Stimulated activated CD4-positive, alpha-beta T cell treated with anti-CD3 and anti-CD28 coated beads, Interleukin-1b, Interleukin-23, amount 100 ng/mL, for 24 hours (primary cell): ENCODE measurements around the gene ZFC3H1.

Source experiments
- DNase-seq, 4 experiments: peaks; one replicate each; pipeline ENCODE4 v3.0.0-alpha.2; 2020; ENCODE audit warnings: low read depth in 4 of 4, low spot score in 1 of 4

Gene ZFC3H1

DNA sequence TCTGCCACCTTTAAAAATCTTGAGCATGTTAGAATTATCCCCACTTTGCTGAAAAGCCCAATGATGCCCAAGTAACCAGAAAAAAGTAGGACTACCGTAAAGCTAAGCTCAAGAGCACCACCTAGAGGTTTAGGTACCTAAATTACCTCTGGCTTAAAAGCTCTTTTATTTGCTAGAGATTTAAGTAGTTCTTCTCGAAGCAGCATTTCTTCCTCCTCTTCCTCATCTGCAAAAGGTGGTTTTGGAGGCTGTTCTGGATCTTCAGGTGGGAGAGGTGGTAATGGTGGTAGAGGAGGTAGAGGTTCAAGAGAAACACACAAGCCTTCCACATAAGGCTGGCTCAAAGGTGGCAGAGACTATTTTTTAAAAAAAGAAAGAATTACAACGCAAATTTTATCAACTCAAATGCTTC is 26.9 kb downstream of the ZFC3H1 start:
- no peak for DNase-seq

GRCh38 chr12:71627438-71628002 is 36.1 kb downstream of the ZFC3H1 start:
- DNase-seq = no peak

DNA sequence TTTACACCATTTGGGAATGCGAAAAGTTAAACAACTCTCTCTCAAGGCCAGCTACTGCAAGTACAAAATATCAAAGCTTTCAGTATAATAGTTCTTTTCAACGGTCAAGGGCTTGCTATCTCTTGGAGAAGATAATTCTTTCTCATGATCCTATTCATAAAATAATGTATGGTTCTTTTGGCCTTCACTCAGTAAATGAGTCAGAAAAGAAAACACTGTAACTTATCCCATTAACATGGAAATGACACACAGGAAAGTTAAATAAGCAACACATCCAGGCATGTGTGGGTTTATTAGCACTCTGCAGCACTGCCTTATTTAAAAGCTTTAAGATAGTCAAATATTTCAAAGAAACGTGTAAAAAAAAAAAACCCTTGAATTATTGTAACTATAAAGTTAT is 36.9 kb downstream of the ZFC3H1 start:
- DNase-seq = no peak

DNA sequence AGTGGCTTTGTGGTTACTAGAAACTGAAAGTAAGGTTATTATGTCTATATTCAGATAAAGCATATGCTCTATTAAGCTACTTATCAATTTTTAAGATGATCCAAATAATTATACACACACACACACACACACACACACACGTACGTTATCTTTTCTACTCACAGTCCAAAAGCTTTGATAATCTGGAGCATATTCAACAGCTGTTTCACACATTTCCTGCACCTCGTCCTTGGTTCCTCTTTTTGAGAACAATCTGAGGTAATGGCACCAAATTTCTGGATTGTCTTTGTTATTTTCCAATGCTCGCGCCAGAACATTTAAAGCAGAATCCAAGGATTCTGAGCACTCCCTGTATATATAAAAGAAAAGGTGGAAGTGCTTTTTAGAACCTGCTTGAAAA is 37.5 kb downstream of the ZFC3H1 start:
- DNase-seq = no peak

DNA sequence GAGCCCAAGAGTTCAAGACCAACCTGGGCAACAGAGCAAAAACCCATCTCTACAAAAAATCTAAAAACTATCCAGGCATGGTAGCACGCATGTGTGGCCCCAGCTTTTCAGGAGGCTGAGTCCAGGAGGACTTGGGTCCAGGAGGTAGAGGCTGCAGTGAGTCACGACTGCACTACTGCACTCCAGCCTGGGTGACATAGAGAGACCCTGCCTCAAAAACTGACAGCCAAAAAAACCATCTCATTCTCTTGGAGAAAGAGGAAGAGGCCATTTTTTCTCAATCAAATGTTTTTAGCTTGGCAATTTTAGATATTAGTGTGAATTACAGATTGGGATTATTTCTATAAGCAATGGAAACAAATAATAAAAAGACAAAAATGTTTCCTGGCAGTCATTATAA is 38.2 kb downstream of the ZFC3H1 start:
- no peak for DNase-seq

- DNase-seq = no peak
These were observed 41.7 kb downstream of the ZFC3H1 start for GRCh38 chr12:71621938-71622337.

DNA sequence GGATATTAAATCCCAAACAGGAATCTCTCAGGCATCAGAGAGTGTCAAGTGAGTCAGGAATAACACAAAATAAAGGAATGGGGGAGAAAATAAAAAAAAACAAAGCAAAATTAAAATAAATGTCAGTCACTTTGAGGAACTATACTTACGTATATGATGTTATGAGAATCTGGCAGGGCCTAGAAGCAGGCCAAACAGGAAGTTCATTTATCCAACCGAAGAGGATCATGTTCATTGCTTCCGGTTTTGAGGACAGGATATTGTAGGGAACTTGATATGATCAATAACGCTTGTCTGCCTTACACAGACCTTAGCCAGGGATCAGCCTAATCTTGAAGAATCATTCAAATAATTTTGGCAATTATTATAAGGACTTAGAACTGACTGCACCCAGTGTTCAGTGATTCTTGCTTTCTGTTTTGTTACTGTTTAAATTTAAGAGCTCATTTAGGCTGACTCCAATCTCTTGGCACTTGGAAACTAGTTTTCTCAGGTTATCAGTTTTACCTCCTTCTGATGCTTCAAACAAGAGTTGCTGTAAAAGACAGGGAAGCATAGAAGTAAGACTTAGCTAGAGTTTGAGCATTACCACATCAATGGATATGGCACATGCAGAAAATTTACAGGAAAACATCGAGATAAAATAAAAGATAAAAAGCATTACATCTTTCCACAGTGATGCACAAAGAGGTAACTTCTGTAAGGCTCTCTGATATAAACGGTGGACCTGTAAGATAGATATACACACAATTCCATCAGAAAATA is 53.4 kb downstream of the ZFC3H1 start:
- DNase-seq = no peak

- no peak for DNase-seq
These were observed 55.9 kb downstream of the ZFC3H1 start for GRCh38 chr12:71607494-71608330.

GRCh38 chr12:71605039-71605438 is 58.6 kb downstream of the ZFC3H1 start:
- no peak for DNase-seq

DNA sequence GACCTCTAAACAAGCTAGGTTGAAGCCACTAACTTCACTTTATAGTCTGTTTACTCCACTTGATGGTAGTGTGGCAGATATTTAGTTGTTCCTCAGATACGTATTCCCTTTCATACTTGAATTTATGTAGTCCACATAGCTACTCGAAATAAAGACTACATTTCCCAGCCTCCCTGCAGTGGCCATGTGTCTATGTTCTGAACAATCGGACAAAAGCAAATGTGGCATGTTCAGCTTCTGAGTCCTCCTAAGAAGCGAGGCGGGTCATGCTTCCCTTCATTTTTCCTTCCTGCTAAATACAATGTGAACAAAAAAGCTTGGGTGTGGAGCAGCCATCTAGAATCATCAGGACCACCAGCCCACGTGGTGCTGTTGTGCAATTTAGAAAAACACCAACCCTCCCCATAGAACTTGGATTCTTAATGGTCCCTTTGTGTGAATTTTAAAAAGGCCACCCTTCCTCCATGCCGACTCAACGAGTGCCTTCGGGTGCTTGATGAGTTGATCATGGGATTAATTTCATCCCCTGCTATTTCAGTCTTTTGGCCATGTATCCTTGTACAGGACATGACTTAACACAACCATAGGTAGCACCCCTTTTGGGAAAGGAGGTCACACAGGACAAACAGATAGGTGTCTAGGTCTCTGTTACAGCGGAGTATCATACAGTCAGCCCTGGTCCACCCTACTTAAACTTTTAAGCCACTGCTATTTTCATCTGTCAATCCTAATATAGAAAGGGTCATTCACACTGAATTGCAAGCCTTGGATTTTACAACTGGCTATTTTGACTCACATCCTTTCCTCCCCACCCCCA is 60.7 kb downstream of the ZFC3H1 start:
- no peak for DNase-seq

- no peak for DNase-seq
These were observed 62.1 kb downstream of the ZFC3H1 start for GRCh38 chr12:71601546-71601945.

- no peak for DNase-seq
These were observed 64.4 kb downstream of the ZFC3H1 start for GRCh38 chr12:71599210-71599609.

DNA sequence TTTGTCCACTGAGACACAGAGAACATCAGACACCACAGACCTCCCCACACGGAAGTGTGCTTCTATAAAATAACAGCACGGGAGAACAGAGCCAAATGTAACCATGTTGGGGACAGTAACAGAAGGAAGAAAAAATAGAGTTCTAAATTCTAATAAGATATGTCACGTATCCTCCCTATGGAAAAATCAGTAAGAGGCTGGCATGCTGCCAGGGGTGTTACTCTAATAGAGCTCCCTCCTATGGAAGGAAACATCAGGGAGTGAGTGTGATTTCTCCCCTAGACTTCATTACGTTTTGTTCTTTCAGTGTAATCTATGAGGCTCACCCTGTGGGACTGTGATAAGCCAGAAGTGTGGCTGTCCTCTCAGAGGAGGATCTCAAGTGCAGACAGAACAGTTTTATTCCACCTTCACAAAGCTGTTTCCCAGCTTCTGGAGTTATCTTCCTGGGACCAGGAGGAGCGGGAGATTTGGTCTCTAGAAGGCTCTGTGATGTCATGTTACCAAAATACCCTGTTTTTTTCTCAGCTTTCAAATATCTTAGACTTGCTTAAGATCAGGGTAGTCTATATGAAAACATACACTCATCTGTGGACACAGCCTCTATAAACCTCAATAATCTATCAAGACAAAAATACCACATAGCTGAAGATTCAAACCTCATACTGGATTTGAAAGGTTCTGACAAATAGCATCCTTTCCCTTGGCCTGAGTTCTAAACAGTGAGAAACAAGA is 69.3 kb downstream of the ZFC3H1 start:
- no peak for DNase-seq

DNA sequence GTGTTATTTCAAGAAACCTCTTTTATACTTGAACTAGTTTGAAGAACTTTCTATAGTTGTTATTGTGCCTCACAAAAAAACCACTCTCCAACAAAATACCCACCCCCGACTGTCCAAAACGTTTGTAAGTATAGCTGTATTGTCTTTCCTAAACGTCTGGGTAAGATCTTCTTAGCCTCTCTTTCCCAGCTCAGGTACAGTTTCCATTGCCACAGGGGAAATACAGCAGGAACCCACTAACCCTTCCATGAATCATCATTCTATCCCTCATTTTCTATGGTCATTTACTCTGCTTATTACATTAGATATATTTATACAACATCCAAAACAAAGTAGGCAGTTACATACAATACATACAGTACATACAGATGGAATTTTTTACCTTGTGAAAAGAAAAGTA is 70.8 kb downstream of the ZFC3H1 start:
- no peak for DNase-seq

DNA sequence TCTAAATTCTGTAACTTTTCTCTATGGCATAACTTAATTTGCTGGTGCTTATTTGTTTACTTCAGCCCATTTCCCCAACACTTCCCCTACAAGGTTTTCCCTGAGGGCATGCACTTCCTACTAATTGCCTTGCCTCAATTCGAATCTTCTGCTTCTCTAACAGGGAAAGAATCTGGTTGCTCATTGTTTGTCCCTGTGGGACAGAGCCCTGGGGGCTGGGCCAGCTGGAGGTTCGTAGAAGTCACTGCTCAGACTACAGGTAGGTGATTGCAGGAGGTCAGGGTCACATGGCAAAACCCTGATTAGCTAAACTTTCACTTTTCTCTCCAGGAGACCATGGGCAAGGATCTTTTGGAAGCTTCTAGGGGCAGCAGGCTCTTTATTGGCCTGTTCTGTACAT is 72.0 kb downstream of the ZFC3H1 start:
- DNase-seq = no peak

DNA sequence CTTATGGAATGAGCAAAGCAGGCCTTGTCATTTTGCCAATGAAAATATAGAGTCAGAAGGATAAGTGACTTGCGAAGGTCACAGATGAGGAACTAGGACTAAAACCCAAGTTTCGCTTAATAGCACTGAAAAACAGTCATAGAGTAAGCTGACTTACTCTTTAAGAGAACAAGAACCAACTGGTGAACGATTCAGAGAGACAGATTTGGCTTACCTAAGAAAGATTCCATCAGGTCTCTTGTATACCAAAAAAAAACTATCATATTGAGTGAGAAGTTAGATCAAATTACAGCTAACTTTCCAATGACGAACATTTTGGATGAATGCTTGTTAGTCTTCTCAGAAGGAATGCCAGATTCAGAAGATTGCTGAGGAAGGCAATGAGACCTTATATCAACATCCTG is 74.2 kb downstream of the ZFC3H1 start:
- DNase-seq = no peak

DNA sequence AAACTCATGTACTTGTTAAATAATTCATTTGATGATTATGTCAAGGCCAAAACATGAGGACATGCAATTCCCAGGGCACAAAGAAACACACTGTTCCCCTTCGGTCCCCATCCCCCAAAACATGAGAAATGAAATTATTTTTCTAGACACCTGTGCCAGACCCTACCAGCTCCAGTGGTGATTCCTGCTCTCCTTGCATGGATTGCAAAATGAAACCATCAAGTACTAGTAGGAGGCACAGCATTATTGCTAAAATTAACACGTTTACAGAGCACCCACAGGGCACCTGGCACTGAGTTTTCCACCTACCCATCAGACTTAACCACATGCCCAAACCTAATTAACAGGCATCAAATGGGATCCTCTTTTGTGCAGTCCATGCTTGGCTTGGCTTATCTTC is 76.6 kb downstream of the ZFC3H1 start:
- no peak for DNase-seq

DNA sequence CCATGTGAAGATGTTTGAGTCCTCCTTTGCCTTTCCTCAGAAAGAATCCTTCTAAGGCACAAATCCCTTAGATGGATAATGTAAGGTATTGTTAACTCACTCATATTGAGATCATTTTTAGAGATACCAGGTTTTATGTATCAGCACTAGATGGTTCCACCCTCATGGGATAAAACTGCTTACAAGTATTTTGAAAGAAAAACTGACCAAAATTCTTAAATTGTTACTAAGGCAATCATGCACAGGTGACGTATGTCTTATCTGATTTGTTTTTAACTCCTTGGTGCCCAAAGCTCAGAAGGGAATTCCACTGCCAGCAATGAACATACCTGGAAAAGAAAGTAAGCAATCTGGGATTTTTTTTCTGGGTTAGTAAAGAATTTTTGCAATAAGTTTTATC is 78.4 kb downstream of the ZFC3H1 start:
- DNase-seq = no peak

GRCh38 chr12:71584356-71584755 is 79.3 kb downstream of the ZFC3H1 start:
- DNase-seq = no peak

- DNase-seq = no peak
These were observed 80.7 kb downstream of the ZFC3H1 start for GRCh38 chr12:71582925-71583324.

DNA sequence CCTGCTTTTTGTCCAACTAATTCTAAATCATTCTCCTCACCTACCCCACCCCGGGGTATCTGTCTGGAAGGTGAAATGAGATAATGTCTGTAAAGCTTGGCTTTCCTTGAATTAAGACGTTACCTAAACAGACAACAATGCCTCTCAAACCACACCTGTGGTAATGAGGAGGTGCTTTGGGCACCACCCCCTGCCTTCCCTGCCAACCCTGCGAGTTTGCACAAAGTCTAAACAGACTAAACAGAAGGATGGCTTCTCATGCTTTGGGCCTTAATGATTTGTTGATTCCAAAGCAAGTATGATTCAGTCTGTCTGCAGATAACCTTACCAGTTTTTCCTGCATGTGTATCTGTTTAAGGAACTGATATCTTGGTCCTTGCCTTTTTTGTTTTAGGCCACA is 82.4 kb downstream of the ZFC3H1 start:
- no peak for DNase-seq
